GM19043 (cell line): ENCODE data around the gene BRINP2.

Experiments
- ATAC-seq: cut with Tn5 transposase; IDR thresholded peaks from one replicate; pipeline ENCODE4 v1.9.1; 2021; ENCODE audit warnings: low read depth; ENCODE audit not compliant: unreplicated experiment

BRINP2 gene

GRCh38 chr1:177170756-177171535 lies at the start of gene BRINP2:
Gene BRINP2 (plus strand): TSS chr1:177170958. CDS start chr1:177229877, 58,919 bp downstream.
- ATAC-seq = no peak

- no peak for ATAC-seq
Measured at GRCh38 chr1:177122461-177123251, 48.1 kb upstream of the BRINP2 start.

GRCh38 chr1:177124577-177125278 lies 46.0 kb upstream of the BRINP2 start:
- no peak for ATAC-seq

- no peak for ATAC-seq
Measured at GRCh38 chr1:177126267-177126666, 44.5 kb upstream of the BRINP2 start.

- no peak for ATAC-seq
Measured at GRCh38 chr1:177128665-177129281, 42.0 kb upstream of the BRINP2 start.

GRCh38 chr1:177130451-177130945 lies 40.3 kb upstream of the BRINP2 start:
- no peak for ATAC-seq

- ATAC-seq = no peak
Measured at GRCh38 chr1:177131723-177132122, 39.0 kb upstream of the BRINP2 start.

GRCh38 chr1:177132141-177132540 lies 38.6 kb upstream of the BRINP2 start:
- no peak for ATAC-seq

- no peak for ATAC-seq
Measured at GRCh38 chr1:177133977-177134538, 36.7 kb upstream of the BRINP2 start.

- no peak for ATAC-seq
Measured at GRCh38 chr1:177135250-177135649, 35.5 kb upstream of the BRINP2 start.

- no peak for ATAC-seq
Measured at GRCh38 chr1:177137814-177138213, 32.9 kb upstream of the BRINP2 start.

- no peak for ATAC-seq
Measured at GRCh38 chr1:177138347-177138746, 32.4 kb upstream of the BRINP2 start.

- no peak for ATAC-seq
Measured at GRCh38 chr1:177142010-177142409, 28.7 kb upstream of the BRINP2 start.

GRCh38 chr1:177142791-177143271 lies 27.9 kb upstream of the BRINP2 start:
- no peak for ATAC-seq

GRCh38 chr1:177145106-177146070 lies 25.4 kb upstream of the BRINP2 start:
- ATAC-seq = no peak

- no peak for ATAC-seq
Measured at GRCh38 chr1:177146499-177146898, 24.3 kb upstream of the BRINP2 start.

GRCh38 chr1:177162243-177162642 lies 8.5 kb upstream of the BRINP2 start:
- ATAC-seq = no peak

- no peak for ATAC-seq
Measured at GRCh38 chr1:177163844-177164379, 6.8 kb upstream of the BRINP2 start.
